GM19324 (cell line): ENCODE measurements around the gene AGBL1.
"Not testable (repeated sequence)": the region's sequence is repeated elsewhere in the genome, so short reads cannot be mapped to it uniquely, and the experiment has no call there.

ENCODE experiments used
- ATAC-seq: cut with Tn5 transposase; IDR thresholded peaks from one replicate; pipeline ENCODE4 v1.9.1; 2021; ENCODE audit warnings: mild to moderate bottlenecking, moderate library complexity; ENCODE audit not compliant: unreplicated experiment, low FRiP score

AGBL1 gene

GRCh38 chr15:86080302-86080701, 631 bp downstream of the AGBL1 start:
- no peak for ATAC-seq

- ATAC-seq, result no peak
These were observed 3.1 kb downstream of the AGBL1 start for GRCh38 chr15:86082619-86083380.

GRCh38 chr15:86087808-86088207, 8.1 kb downstream of the AGBL1 start:
- no peak for ATAC-seq

GRCh38 chr15:86089422-86089821, 9.8 kb downstream of the AGBL1 start:
- no peak for ATAC-seq

GRCh38 chr15:86101818-86102217, 22.1 kb downstream of the AGBL1 start:
- ATAC-seq, result no peak

GRCh38 chr15:86103825-86104224, 24.2 kb downstream of the AGBL1 start:
- ATAC-seq, result no peak

GRCh38 chr15:86106306-86106705, 26.6 kb downstream of the AGBL1 start:
- no peak for ATAC-seq

- no peak for ATAC-seq
These were observed 35.6 kb downstream of the AGBL1 start for GRCh38 chr15:86115145-86115801.

GRCh38 chr15:86121568-86122225, 42.0 kb downstream of the AGBL1 start:
- no peak for ATAC-seq

GRCh38 chr15:86122691-86123391, 43.2 kb downstream of the AGBL1 start:
- ATAC-seq, result not testable (repeated sequence)

- ATAC-seq, result no peak
These were observed 46.1 kb downstream of the AGBL1 start for GRCh38 chr15:86125775-86126174.

- no peak for ATAC-seq
These were observed 47.9 kb downstream of the AGBL1 start for GRCh38 chr15:86127547-86127946.

- no peak for ATAC-seq
These were observed 55.4 kb downstream of the AGBL1 start for GRCh38 chr15:86135041-86135440.

GRCh38 chr15:86136861-86137260, 57.2 kb downstream of the AGBL1 start:
- ATAC-seq, result no peak

GRCh38 chr15:86138798-86139197, 59.1 kb downstream of the AGBL1 start:
- no peak for ATAC-seq

- no peak for ATAC-seq
These were observed 60.2 kb downstream of the AGBL1 start for GRCh38 chr15:86139828-86140227.

GRCh38 chr15:86154705-86155104, 75.0 kb downstream of the AGBL1 start:
- no peak for ATAC-seq

- ATAC-seq, result no peak
These were observed 75.9 kb downstream of the AGBL1 start for GRCh38 chr15:86155551-86155950.

GRCh38 chr15:86157606-86158293, 78.1 kb downstream of the AGBL1 start:
- ATAC-seq, result no peak

- ATAC-seq, result no peak
These were observed 79.8 kb downstream of the AGBL1 start for GRCh38 chr15:86159468-86159867.
